ENCODE results near the gene PCDHB14.

- TF ChIP-seq, protein P1, sequence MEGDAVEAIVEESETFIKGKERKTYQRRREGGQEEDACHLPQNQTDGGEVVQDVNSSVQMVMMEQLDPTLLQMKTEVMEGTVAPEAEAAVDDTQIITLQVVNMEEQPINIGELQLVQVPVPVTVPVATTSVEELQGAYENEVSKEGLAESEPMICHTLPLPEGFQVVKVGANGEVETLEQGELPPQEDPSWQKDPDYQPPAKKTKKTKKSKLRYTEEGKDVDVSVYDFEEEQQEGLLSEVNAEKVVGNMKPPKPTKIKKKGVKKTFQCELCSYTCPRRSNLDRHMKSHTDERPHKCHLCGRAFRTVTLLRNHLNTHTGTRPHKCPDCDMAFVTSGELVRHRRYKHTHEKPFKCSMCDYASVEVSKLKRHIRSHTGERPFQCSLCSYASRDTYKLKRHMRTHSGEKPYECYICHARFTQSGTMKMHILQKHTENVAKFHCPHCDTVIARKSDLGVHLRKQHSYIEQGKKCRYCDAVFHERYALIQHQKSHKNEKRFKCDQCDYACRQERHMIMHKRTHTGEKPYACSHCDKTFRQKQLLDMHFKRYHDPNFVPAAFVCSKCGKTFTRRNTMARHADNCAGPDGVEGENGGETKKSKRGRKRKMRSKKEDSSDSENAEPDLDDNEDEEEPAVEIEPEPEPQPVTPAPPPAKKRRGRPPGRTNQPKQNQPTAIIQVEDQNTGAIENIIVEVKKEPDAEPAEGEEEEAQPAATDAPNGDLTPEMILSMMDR (IDR thresholded peaks at IDR 0.05; ENCODE audit: low read length): peak; percentile 52
- TF ChIP-seq EZH2 (optimal IDR thresholded peaks at IDR 0.05; ENCODE audit: low read depth, low read length) (no peak), EZH2phosphoT487 (IDR thresholded peaks at IDR 0.05; ENCODE audit: low read length) (no peak)
Observed at GRCh38 chr5:141208478-141208877, 14.7 kb upstream of the PCDHB14 start, which contains the start of gene PCDHB12.
